HepG2 (cell line): Measurements from ENCODE around the gene SIK3. TPM values are rescaled to one million over a fixed set of nuclear protein-coding genes. Genes with fewer than 3 reads are reported as not detected.
A peak's percentile ranks its signal among the peaks of the same experiment; 100 is the strongest.

ENCODE experiments used
- ARID5B ChIP-seq: IDR thresholded peaks from 2 replicates; pipeline ENCODE4 v1.4.0; 2020; ENCODE audit warnings: mild to moderate bottlenecking, missing genetic modification reagents
- ARNT2 ChIP-seq: sonication (generic); formaldehyde crosslinking; IDR thresholded peaks from 2 replicates; pipeline ENCODE4 v1.8.0; 2022; ENCODE audit warnings: mild to moderate bottlenecking, low read depth, missing genetic modification reagents, moderate library complexity
- ESRRA ChIP-seq: sonication (generic); formaldehyde crosslinking; IDR thresholded peaks from 2 replicates; pipeline ENCODE4 v1.5.1; 2020; ENCODE audit warnings: mild to moderate bottlenecking, low read depth, missing genetic modification reagents
- HIVEP1 ChIP-seq: sonication (generic); formaldehyde crosslinking; IDR thresholded peaks from 2 replicates; pipeline ENCODE4 v1.4.0; 2020; ENCODE audit warnings: mild to moderate bottlenecking, missing genetic modification reagents
- HOXA9 ChIP-seq: sonication (generic); formaldehyde crosslinking; IDR thresholded peaks from 2 replicates; pipeline ENCODE4 v1.8.1; 2022; ENCODE audit warnings: missing genetic modification reagents, mild to moderate bottlenecking, moderate library complexity, borderline replicate concordance
- JUNB ChIP-seq: sonication (generic); formaldehyde crosslinking; IDR thresholded peaks from 2 replicates; pipeline ENCODE4 v1.8.0; 2022; ENCODE audit warnings: missing genetic modification reagents, mild to moderate bottlenecking, borderline replicate concordance
- MTF2 ChIP-seq: sonication (generic); formaldehyde crosslinking; IDR thresholded peaks from 2 replicates; pipeline ENCODE4 v1.5.0; 2020; ENCODE audit warnings: missing genetic modification reagents, borderline replicate concordance
- MXD4 ChIP-seq: IDR thresholded peaks from 2 replicates; pipeline ENCODE4 v1.6.1; 2016; ENCODE audit warnings: mild to moderate bottlenecking, missing biosample characterization, missing genetic modification reagents
- PAXIP1 ChIP-seq: sonication (generic); formaldehyde crosslinking; conservative IDR thresholded peaks from 2 replicates; pipeline ENCODE4 v1.4.0; 2020; ENCODE audit warnings: mild to moderate bottlenecking, missing genetic modification reagents, moderate library complexity
- SMARCE1 ChIP-seq: fragments of 450-650 bp; IDR thresholded peaks from 2 replicates; pipeline ENCODE4 v1.6.1; 2017; ENCODE audit warnings: borderline replicate concordance
- TBP ChIP-seq: sonication (generic); formaldehyde crosslinking; IDR thresholded peaks from 2 replicates; pipeline ENCODE4 v1.5.0; 2020; ENCODE audit warnings: missing genetic modification reagents
- TIGD3 ChIP-seq: sonication (generic); formaldehyde crosslinking; IDR thresholded peaks from 2 replicates; pipeline ENCODE4 v1.5.1; 2020; ENCODE audit warnings: mild to moderate bottlenecking, missing genetic modification reagents, borderline replicate concordance
- ZNF33A ChIP-seq: sonication (generic); formaldehyde crosslinking; IDR thresholded peaks from 2 replicates; pipeline ENCODE4 v1.5.1; 2020; ENCODE audit warnings: missing genetic modification reagents, mild to moderate bottlenecking, moderate library complexity, borderline replicate concordance
- ZNF552 ChIP-seq: sonication (generic); formaldehyde crosslinking; IDR thresholded peaks from 2 replicates; pipeline ENCODE4 v1.9.0; 2022; ENCODE audit warnings: missing genetic modification reagents, mild to moderate bottlenecking, borderline replicate concordance
- ZNF766 ChIP-seq: sonication (generic); formaldehyde crosslinking; IDR thresholded peaks from 2 replicates; pipeline ENCODE4 v1.5.0; 2020; ENCODE audit warnings: missing genetic modification reagents, borderline replicate concordance
- ZSCAN29 ChIP-seq: sonication (generic); formaldehyde crosslinking; conservative IDR thresholded peaks from 2 replicates; pipeline ENCODE4 v1.4.0; 2020; ENCODE audit warnings: mild to moderate bottlenecking, missing genetic modification reagents
- polyA plus RNA-seq, 8 experiments: library from polyadenylated mRNA; depleted of rRNA in 3 of 8; stranded (reverse) in 7 of 8; unstranded in 1 of 8; fragments of >200 nt; fragmentation: Illumina TruSeq in 4 of 8; extraction: Trizol in 4 of 8; gene quantifications; 2 replicates each; pipeline versions ENCODE4 v1.2.1 to v1.2.3, GENCODE V29; 2011 to 2016; ENCODE audit warnings: low read depth in 4 of 8, missing spikeins in 1 of 8, mixed read lengths in 1 of 8; ENCODE audit not compliant: insufficient read depth in 1 of 8
- total RNA-seq, 5 experiments: library from RNA; depleted of rRNA; stranded (reverse); fragments of >200 nt; fragmentation: Illumina TruSeq; extraction: Trizol; gene quantifications; 2 replicates each; pipeline ENCODE4 v1.2.3, GENCODE V29; 2016; ENCODE audit warnings: low read depth in 1 of 5
- TF ChIP-seq, protein P1 (sequence below): sonication (generic); formaldehyde crosslinking; IDR thresholded peaks from 2 replicates; pipeline ENCODE4 v1.5.0; 2020; ENCODE audit warnings: mild to moderate bottlenecking, missing genetic modification reagents

Gene SIK3
- total and polyA plus RNA-seq, 2 of the 13 experiments (the other 11 are each of a cell fraction or from before 2014, with no cell fraction given): 5.7 to 9.8 TPM

- TF ChIP-seq ARID5B (peak; percentile 82), TIGD3 (peak; percentile 60; the same call in 1 of the 2 replicates), MXD4 (CRISPR knock-in tag) (peak; percentile 41; the same call in 1 of the 2 replicates), ZNF33A (CRISPR knock-in tag) (peak; percentile 29; the same call in 1 of the 2 replicates), HOXA9 (CRISPR knock-in tag) (peak; percentile 86; the same call in 1 of the 2 replicates), SMARCE1 (no peak), JUNB (CRISPR knock-in tag) (peak; percentile 54; the same call in 1 of the 2 replicates), ARNT2 (CRISPR knock-in tag) (peak; percentile 50; the same call in 1 of the 2 replicates), ZNF766 (CRISPR knock-in tag) (peak; percentile 52; the same call in 1 of the 2 replicates), MTF2 (CRISPR knock-in tag) (no peak), ZNF552 (CRISPR knock-in tag) (0 out of 2 replicates have a peak, but pooled peaks have one; percentile 59), PAXIP1 (CRISPR knock-in tag) (no peak; the same call in 1 of the 2 replicates), ESRRA (CRISPR knock-in tag) (peak; percentile 54; the same call in 1 of the 2 replicates), HIVEP1 (CRISPR knock-in tag) (peak; percentile 33; the same call in 1 of the 2 replicates), TBP (no peak), ZSCAN29 (CRISPR knock-in tag) (0 out of 2 replicates have a peak, but pooled peaks have one; percentile 46)
- TF ChIP-seq, protein P1, sequence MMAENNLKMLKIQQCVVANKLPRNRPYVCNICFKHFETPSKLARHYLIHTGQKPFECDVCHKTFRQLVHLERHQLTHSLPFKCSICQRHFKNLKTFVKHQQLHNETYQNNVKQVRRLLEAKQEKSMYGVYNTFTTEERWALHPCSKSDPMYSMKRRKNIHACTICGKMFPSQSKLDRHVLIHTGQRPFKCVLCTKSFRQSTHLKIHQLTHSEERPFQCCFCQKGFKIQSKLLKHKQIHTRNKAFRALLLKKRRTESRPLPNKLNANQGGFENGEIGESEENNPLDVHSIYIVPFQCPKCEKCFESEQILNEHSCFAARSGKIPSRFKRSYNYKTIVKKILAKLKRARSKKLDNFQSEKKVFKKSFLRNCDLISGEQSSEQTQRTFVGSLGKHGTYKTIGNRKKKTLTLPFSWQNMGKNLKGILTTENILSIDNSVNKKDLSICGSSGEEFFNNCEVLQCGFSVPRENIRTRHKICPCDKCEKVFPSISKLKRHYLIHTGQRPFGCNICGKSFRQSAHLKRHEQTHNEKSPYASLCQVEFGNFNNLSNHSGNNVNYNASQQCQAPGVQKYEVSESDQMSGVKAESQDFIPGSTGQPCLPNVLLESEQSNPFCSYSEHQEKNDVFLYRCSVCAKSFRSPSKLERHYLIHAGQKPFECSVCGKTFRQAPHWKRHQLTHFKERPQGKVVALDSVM (CRISPR knock-in tag): 0 out of 2 replicates have a peak, but pooled peaks have one; percentile 19
Observed at GRCh38 chr11:116833816-116834534, 264.3 kb downstream of the SIK3 start (continued).
